ENCODE results near the gene DHX15.

DHX15 gene

GRCh38 chr4:24607334-24607733 is 23.0 kb upstream of the DHX15 start:
- no peak for TF ChIP-seq CTCF (IDR thresholded peaks at IDR 0.05)
- Histone ChIP-seq H3K4me3 (ENCODE audit: low read depth in 1 of 2, low read length in 1 of 2) (no peak overlapping the region), H3K36me3 (no peaks in the 10 kb centered on the region), H3K9me3 (no peaks in the 10 kb centered on the region), H3K27me3 (no peaks in the 10 kb centered on the region), H3K4me1 (ENCODE audit: control insufficient read depth in 1 of 2, insufficient read depth in 1 of 2, low read depth in 1 of 2, low read length in 1 of 2) (no peaks in the 10 kb centered on the region), H3K27ac (no peak overlapping the region)

- H3K4me3 ChIP-seq (ENCODE audit: low read depth in 1 of 2, low read length in 1 of 2), result no peak overlapping the region
- no peak overlapping the region for H3K27ac ChIP-seq
- H3K27me3 ChIP-seq, result no peaks in the 10 kb centered on the region
- TF ChIP-seq CTCF (IDR thresholded peaks at IDR 0.05), result no peak
- H3K36me3 ChIP-seq, result no peaks in the 10 kb centered on the region
- H3K4me1 ChIP-seq (ENCODE audit: control insufficient read depth in 1 of 2, insufficient read depth in 1 of 2, low read depth in 1 of 2, low read length in 1 of 2), result no peaks in the 10 kb centered on the region
- H3K9me3 ChIP-seq, result no peaks in the 10 kb centered on the region
Observed at GRCh38 chr4:24605216-24605615, 20.9 kb upstream of the DHX15 start.

GRCh38 chr4:24604558-24605214 is 20.3 kb upstream of the DHX15 start:
- H3K27ac ChIP-seq, result no peak overlapping the region
- H3K4me1 ChIP-seq (ENCODE audit: control insufficient read depth in 1 of 2, insufficient read depth in 1 of 2, low read depth in 1 of 2, low read length in 1 of 2), result no peaks in the 10 kb centered on the region
- no peaks in the 10 kb centered on the region for H3K9me3 ChIP-seq
- TF ChIP-seq CTCF (IDR thresholded peaks at IDR 0.05), result no peak
- no peak overlapping the region for H3K4me3 ChIP-seq (ENCODE audit: low read depth in 1 of 2, low read length in 1 of 2)
- no peaks in the 10 kb centered on the region for H3K36me3 ChIP-seq
- H3K27me3 ChIP-seq, result no peaks in the 10 kb centered on the region

GRCh38 chr4:24603343-24603742 is 19.0 kb upstream of the DHX15 start:
- no peaks in the 10 kb centered on the region for H3K36me3 ChIP-seq
- no peaks in the 10 kb centered on the region for H3K27me3 ChIP-seq
- TF ChIP-seq CTCF (IDR thresholded peaks at IDR 0.05), result no peak
- no peak overlapping the region for H3K27ac ChIP-seq
- H3K9me3 ChIP-seq, result no peaks in the 10 kb centered on the region
- no peaks in the 10 kb centered on the region for H3K4me1 ChIP-seq (ENCODE audit: control insufficient read depth in 1 of 2, insufficient read depth in 1 of 2, low read depth in 1 of 2, low read length in 1 of 2)
- no peak overlapping the region for H3K4me3 ChIP-seq (ENCODE audit: low read depth in 1 of 2, low read length in 1 of 2)

GRCh38 chr4:24601121-24601520 is 16.8 kb upstream of the DHX15 start:
- Histone ChIP-seq H3K27ac (no peak overlapping the region), H3K9me3 (no peaks in the 10 kb centered on the region), H3K4me1 (ENCODE audit: control insufficient read depth in 1 of 2, insufficient read depth in 1 of 2, low read depth in 1 of 2, low read length in 1 of 2) (no peaks in the 10 kb centered on the region), H3K4me3 (ENCODE audit: low read depth in 1 of 2, low read length in 1 of 2) (no peak overlapping the region), H3K36me3 (no peaks in the 10 kb centered on the region), H3K27me3 (no peaks in the 10 kb centered on the region)
- TF ChIP-seq CTCF (IDR thresholded peaks at IDR 0.05), result no peak

All from neutrophil (primary cell).